ENCODE data around the gene PPIE. TPM values are rescaled to one million over a fixed set of nuclear protein-coding genes. Genes with fewer than 3 reads are reported as not detected.

Gene PPIE
- total RNA-seq, 2 experiments from 2014 or later = 70.8 to 73.5 TPM

GRCh38 chr1:39727932-39728317 lies 10.8 kb upstream of the PPIE start:
- POLR2A ChIA-PET = interaction anchor here (1.9 kb wide), 1 partner anchor 11 kb away, joined by 9 read pairs; the partner anchor contains the start of gene PPIE
- H3K4me3 Mint-ChIP-seq = no peak overlapping the region
- H3K27ac Mint-ChIP-seq = no peak overlapping the region
- ATAC-seq (ENCODE audit: low read depth) (no peak), DNase-seq (no peak)
- H3K27me3 Mint-ChIP-seq = peaks cover 76% of the 10 kb centered on the region
- no peaks in the 10 kb centered on the region for H3K9me3 Mint-ChIP-seq
- H3K4me1 Mint-ChIP-seq = no peaks in the 10 kb centered on the region
- no peaks in the 10 kb centered on the region for H3K36me3 Mint-ChIP-seq

DNA sequence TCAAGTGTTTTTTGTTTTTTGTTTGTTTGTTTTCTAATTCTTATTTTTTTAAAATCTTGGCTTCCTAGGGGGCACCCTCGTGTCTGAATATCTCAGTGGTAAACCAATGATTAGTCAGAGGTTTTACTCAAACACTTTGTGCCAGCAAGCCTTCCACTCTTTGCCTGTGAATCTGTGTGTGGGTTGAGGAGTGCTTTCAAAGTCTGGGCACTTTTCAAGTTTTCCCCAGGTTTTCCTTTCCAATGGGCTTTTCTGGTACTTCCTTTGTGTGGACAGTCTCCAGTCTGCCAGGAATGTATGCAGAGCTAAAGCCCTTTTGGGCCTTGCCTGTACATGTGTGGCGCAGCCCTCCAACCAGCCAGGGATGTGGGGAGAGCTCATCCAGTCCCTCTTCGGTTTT lies 9.7 kb upstream of the PPIE start:
- H3K9me3 Mint-ChIP-seq = no peaks in the 10 kb centered on the region
- ATAC-seq (ENCODE audit: low read depth) = no peak
- H3K4me1 Mint-ChIP-seq = no peaks in the 10 kb centered on the region
- H3K27ac Mint-ChIP-seq = no peak overlapping the region
- H3K27me3 Mint-ChIP-seq = peaks cover 82% of the 10 kb centered on the region
- POLR2A ChIA-PET = interaction anchor here (1.9 kb wide), 1 partner anchor 10 kb away, joined by 9 read pairs; the partner anchor contains the start of gene PPIE
- H3K4me3 Mint-ChIP-seq = no peak overlapping the region
- DNase-seq = no peak
- no peaks in the 10 kb centered on the region for H3K36me3 Mint-ChIP-seq

- H3K27ac Mint-ChIP-seq = no peak overlapping the region
- H3K36me3 Mint-ChIP-seq = no peaks in the 10 kb centered on the region
- H3K27me3 Mint-ChIP-seq = peaks cover 81% of the 10 kb centered on the region
- ATAC-seq (ENCODE audit: low read depth) = no peak
- H3K4me3 Mint-ChIP-seq = no peak overlapping the region
- no peak for DNase-seq
- no peaks in the 10 kb centered on the region for H3K4me1 Mint-ChIP-seq
- POLR2A ChIA-PET = no interaction called here
- H3K9me3 Mint-ChIP-seq = no peaks in the 10 kb centered on the region
Observed at GRCh38 chr1:39729842-39730241, 8.8 kb upstream of the PPIE start.

GRCh38 chr1:39732730-39733129 lies 6.0 kb upstream of the PPIE start:
- peaks cover 3% of the 10 kb centered on the region for H3K9me3 Mint-ChIP-seq
- DNase-seq (no peak), ATAC-seq (ENCODE audit: low read depth) (no peak)
- peaks cover 62% of the 10 kb centered on the region for H3K27me3 Mint-ChIP-seq
- H3K4me1 Mint-ChIP-seq = peaks cover 13% of the 10 kb centered on the region
- H3K36me3 Mint-ChIP-seq = peaks cover 4% of the 10 kb centered on the region
- H3K4me3 Mint-ChIP-seq = no peak overlapping the region
- POLR2A ChIA-PET = interaction anchor here (0.5 kb wide), 1 partner anchor 639 kb away, joined by 3 read pairs; no protein-coding TSS in a partner anchor
- H3K27ac Mint-ChIP-seq = no peak overlapping the region

DNA sequence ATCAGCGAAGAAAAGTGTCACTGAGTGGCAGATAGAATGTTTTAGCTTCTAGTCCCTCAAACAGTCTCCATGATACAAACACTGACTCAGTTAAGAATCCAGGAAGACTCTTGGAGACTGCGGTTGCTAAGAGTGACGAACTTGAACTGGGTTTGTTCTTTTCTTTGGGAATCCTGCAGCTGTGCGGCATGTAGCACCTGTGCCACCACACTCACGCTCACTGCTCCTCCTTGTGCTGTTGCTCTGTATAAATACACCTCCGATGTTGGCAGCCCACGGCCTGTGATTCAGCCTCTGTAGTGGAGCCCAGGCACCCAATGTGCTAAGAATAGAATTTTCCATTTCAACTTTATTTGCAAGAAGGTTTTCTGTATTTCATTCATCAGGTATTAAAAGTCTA lies 5.5 kb upstream of the PPIE start:
- Mint-ChIP-seq H3K4me1 (peaks cover 16% of the 10 kb centered on the region), H3K9me3 (peaks cover 3% of the 10 kb centered on the region), H3K27ac (no peak overlapping the region), H3K4me3 (no peak overlapping the region), H3K27me3 (peaks cover 58% of the 10 kb centered on the region), H3K36me3 (peaks cover 4% of the 10 kb centered on the region)
- ATAC-seq (ENCODE audit: low read depth) (no peak), DNase-seq (no peak)
- POLR2A ChIA-PET = interaction anchor here (0.5 kb wide), 1 partner anchor 640 kb away, joined by 3 read pairs; no protein-coding TSS in a partner anchor

DNA sequence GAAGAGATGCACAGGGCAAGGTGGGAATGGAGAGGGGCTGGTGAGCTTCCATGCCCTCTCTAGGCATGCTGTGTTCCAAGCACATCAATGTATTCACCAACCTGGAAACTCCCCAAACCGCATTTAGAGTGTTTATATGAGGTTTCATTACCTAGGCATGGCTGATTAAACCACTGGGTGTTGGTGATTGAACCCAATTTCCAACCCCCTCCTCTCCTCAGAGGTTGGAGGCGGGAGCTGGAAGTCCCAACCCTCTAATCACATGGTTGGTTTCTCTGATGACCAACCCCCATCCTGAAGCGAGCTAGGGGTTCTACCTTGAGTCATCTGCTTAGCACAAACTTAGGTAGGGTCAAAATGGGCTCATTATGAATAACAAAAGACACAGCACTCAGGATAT lies 3.0 kb upstream of the PPIE start:
- Mint-ChIP-seq H3K27me3 (peaks cover 32% of the 10 kb centered on the region), H3K27ac (no peak overlapping the region), H3K4me3 (no peak overlapping the region), H3K4me1 (peaks cover 31% of the 10 kb centered on the region), H3K36me3 (peaks cover 10% of the 10 kb centered on the region), H3K9me3 (peaks cover 3% of the 10 kb centered on the region)
- POLR2A ChIA-PET = no interaction called here
- ATAC-seq (ENCODE audit: low read depth) = no peak
- no peak for DNase-seq

GRCh38 chr1:39737546-39738169 lies 1.0 kb upstream of the PPIE start:
- peak overlapping the region; percentile 93 for H3K27ac Mint-ChIP-seq
- peak overlapping the region; percentile 52 for H3K4me3 Mint-ChIP-seq
- H3K36me3 Mint-ChIP-seq = peaks cover 13% of the 10 kb centered on the region
- peaks cover 35% of the 10 kb centered on the region for H3K4me1 Mint-ChIP-seq
- ATAC-seq (ENCODE audit: low read depth) = no peak
- peaks cover 21% of the 10 kb centered on the region for H3K27me3 Mint-ChIP-seq
- POLR2A ChIA-PET = interaction anchor here (1.6 to 2.4 kb wide), 2 partner anchors 62 to 162 kb away, joined by 9 to 17 read pairs; no protein-coding TSS in a partner anchor
- H3K9me3 Mint-ChIP-seq = peaks cover 3% of the 10 kb centered on the region
- peak; percentile 43 for DNase-seq

- ATAC-seq (ENCODE audit: low read depth) (no peak), DNase-seq (no peak)
- Mint-ChIP-seq H3K27me3 (no peaks in the 10 kb centered on the region), H3K9me3 (no peaks in the 10 kb centered on the region), H3K4me1 (peaks cover 10% of the 10 kb centered on the region), H3K36me3 (peaks cover 31% of the 10 kb centered on the region), H3K4me3 (no peak overlapping the region), H3K27ac (no peak overlapping the region)
- POLR2A ChIA-PET = no interaction called here
Observed at GRCh38 chr1:39745016-39745670, 6.5 kb downstream of the PPIE start.

DNA sequence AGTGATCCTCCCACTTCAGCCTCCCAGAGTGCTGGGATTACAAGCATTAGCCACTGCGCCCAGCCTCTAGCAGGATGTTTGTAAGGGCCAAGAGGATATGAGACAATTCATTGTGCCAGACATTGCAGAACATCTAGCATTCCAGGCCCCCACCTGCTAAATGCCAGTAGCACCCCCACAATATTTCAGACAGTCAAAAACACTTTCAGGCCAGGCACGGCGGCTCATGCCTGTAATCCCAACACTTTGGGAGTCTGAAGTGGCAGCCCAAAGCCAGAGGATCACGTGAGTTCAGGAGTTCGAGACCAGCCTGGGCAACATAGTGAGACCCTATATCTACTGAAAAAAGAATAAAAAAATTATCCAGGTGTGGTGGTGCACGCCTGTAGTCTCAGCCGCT lies 12.9 kb downstream of the PPIE start:
- Mint-ChIP-seq H3K9me3 (no peaks in the 10 kb centered on the region), H3K27me3 (no peaks in the 10 kb centered on the region), H3K4me1 (no peaks in the 10 kb centered on the region), H3K27ac (no peak overlapping the region), H3K36me3 (peaks cover 29% of the 10 kb centered on the region), H3K4me3 (no peak overlapping the region)
- no peak for DNase-seq
- POLR2A ChIA-PET = no interaction called here
- no peak for ATAC-seq (ENCODE audit: low read depth)

- H3K36me3 Mint-ChIP-seq = peaks cover 29% of the 10 kb centered on the region
- POLR2A ChIA-PET = interaction anchor here (0.8 kb wide), 1 partner anchor 9 kb away, joined by 5 read pairs; no protein-coding TSS in a partner anchor
Observed at GRCh38 chr1:39752703-39753102, 14.0 kb downstream of the PPIE start.

GRCh38 chr1:39753132-39754025 lies 14.7 kb downstream of the PPIE start:
- H3K36me3 Mint-ChIP-seq = peaks cover 28% of the 10 kb centered on the region
- DNase-seq (no peak), ATAC-seq (ENCODE audit: low read depth) (no peak)
- no peaks in the 10 kb centered on the region for H3K9me3 Mint-ChIP-seq
- H3K27ac Mint-ChIP-seq = no peak overlapping the region
- H3K4me3 Mint-ChIP-seq = no peak overlapping the region
- POLR2A ChIA-PET = interaction anchor here (0.8 kb wide), 1 partner anchor 8 kb away, joined by 5 read pairs; no protein-coding TSS in a partner anchor
- no peaks in the 10 kb centered on the region for H3K4me1 Mint-ChIP-seq
- no peaks in the 10 kb centered on the region for H3K27me3 Mint-ChIP-seq

More at GRCh38 chr1:39752703-39753102, 14.0 kb downstream of the PPIE start:
- Mint-ChIP-seq H3K4me1 (no peaks in the 10 kb centered on the region), H3K27ac (no peak overlapping the region), H3K27me3 (no peaks in the 10 kb centered on the region), H3K4me3 (no peak overlapping the region), H3K9me3 (no peaks in the 10 kb centered on the region)
- ATAC-seq (ENCODE audit: low read depth) (no peak), DNase-seq (no peak)

DNA sequence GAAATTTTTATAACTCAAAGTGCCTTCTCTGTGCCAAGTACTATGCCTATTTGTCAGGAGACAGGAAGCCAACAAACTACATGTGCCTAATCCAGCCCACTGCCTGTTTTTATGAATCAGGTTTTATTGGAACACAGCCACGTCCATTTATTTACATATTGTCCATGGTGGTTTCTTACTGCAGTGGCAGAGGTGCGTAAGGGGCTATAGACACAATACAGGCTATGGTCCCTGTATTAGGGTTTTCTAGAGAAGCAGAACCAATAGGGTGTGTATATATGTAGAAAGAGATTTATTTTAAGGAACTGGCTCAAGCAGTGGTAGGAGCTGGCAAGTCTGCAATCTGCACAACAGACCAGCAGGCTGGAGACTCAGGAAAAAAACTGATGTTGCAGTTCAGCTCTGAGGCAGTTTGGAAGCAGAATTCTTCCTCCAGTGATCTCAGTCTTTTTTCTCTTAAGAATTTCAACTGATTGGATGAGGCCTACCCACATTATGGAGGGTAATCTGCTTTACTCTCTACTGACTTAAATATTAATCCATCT lies 15.4 kb downstream of the PPIE start:
- DNase-seq (no peak), ATAC-seq (ENCODE audit: low read depth) (no peak)
- Mint-ChIP-seq H3K36me3 (peaks cover 28% of the 10 kb centered on the region), H3K4me1 (no peaks in the 10 kb centered on the region), H3K27me3 (no peaks in the 10 kb centered on the region), H3K27ac (no peak overlapping the region), H3K9me3 (no peaks in the 10 kb centered on the region), H3K4me3 (no peak overlapping the region)
- POLR2A ChIA-PET = no interaction called here

GRCh38 chr1:39754906-39755504 lies 16.3 kb downstream of the PPIE start:
- Mint-ChIP-seq H3K36me3 (peaks cover 22% of the 10 kb centered on the region), H3K27me3 (no peaks in the 10 kb centered on the region), H3K27ac (no peak overlapping the region), H3K4me3 (no peak overlapping the region), H3K9me3 (no peaks in the 10 kb centered on the region), H3K4me1 (no peaks in the 10 kb centered on the region)
- POLR2A ChIA-PET = no interaction called here
- DNase-seq = no peak
- no peak for ATAC-seq (ENCODE audit: low read depth)

Data from activated naive CD8-positive, alpha-beta T cell treated with anti-CD3 and anti-CD28 coated beads, Interleukin-2, amount 10 ng/mL, durations not matched to agents 7 days and 5 days (primary cell).